ENCODE data around the gene MKKS. TPM values are rescaled to one million over a fixed set of nuclear protein-coding genes. Genes with fewer than 3 reads are reported as not detected.

Gene MKKS
- total RNA-seq, 1 donor from 2014 or later: 36.3 TPM

DNA sequence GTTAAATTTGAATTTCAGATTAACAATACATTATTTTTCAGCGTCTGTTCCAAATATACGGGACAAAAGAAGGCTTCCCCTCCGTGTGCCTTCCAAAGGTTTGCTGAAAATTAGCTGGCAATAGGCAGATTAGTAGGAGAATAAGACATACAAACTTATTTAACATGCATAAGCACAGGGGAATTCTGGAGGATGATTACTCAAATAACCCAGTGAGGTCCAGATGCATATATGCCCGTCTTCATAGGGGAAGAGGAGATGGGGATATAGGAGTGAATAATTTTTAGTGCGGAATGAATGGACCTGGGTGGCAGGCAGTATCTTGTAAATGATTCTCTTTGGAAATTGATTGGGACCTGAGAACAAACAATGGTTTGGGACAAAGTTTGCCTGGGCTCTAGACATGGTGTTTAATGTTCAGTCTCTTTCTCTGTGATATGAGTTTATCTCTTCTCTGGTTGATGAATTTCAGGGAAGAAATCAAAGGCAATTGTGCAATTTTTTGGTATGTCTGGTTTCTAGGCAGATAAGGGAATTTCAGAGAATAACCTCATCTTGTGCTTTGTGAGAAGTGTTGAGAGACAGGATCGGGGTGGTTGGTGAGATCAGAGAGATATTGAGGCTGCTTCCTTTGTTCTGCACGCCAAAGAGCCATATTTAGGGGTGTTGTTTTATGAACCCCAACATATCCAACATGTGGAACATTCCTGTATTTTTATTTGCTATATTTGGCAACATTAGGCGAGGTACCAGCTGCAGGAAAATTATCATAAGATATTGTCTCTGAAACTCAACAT lies 63.7 kb downstream of the MKKS start:
- Histone ChIP-seq H3K4me3 (no peak overlapping the region), H3F3A (ENCODE audit: low read depth) (no peaks in the 10 kb centered on the region), H2AFZ (replicated peaks) (no peak overlapping the region), H4K20me1 (ENCODE audit: low read depth) (no peaks in the 10 kb centered on the region), H3K4me2 (no peak overlapping the region), H3K9me3 (ENCODE audit: low read depth) (no peaks in the 10 kb centered on the region), H3K9ac (no peak overlapping the region), H3K27ac (no peak overlapping the region), H3K36me3 (no peaks in the 10 kb centered on the region), H3K4me1 (no peaks in the 10 kb centered on the region), H3K27me3 (no peaks in the 10 kb centered on the region), H3K79me2 (ENCODE audit: low read depth) (no peaks in the 10 kb centered on the region)
- H3K4me1 Mint-ChIP-seq: peaks cover 8% of the 10 kb centered on the region
- no peak for DNase-seq (ENCODE audit: low spot score)
- no peak overlapping the region for H3K27ac Mint-ChIP-seq
- TF ChIP-seq EZH2 (IDR thresholded peaks at IDR 0.05) (no peak), EZH2phosphoT487 (IDR thresholded peaks at IDR 0.05) (no peak)
- TF ChIP-seq, protein P1, sequence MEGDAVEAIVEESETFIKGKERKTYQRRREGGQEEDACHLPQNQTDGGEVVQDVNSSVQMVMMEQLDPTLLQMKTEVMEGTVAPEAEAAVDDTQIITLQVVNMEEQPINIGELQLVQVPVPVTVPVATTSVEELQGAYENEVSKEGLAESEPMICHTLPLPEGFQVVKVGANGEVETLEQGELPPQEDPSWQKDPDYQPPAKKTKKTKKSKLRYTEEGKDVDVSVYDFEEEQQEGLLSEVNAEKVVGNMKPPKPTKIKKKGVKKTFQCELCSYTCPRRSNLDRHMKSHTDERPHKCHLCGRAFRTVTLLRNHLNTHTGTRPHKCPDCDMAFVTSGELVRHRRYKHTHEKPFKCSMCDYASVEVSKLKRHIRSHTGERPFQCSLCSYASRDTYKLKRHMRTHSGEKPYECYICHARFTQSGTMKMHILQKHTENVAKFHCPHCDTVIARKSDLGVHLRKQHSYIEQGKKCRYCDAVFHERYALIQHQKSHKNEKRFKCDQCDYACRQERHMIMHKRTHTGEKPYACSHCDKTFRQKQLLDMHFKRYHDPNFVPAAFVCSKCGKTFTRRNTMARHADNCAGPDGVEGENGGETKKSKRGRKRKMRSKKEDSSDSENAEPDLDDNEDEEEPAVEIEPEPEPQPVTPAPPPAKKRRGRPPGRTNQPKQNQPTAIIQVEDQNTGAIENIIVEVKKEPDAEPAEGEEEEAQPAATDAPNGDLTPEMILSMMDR (IDR thresholded peaks at IDR 0.05): no peak
- H3K36me3 Mint-ChIP-seq: no peaks in the 10 kb centered on the region
- H3K9me3 Mint-ChIP-seq: peaks cover 3% of the 10 kb centered on the region
- H3K27me3 Mint-ChIP-seq (ENCODE audit: insufficient read depth, low read depth): peaks cover 4% of the 10 kb centered on the region
- no peak overlapping the region for H3K4me3 Mint-ChIP-seq

DNA sequence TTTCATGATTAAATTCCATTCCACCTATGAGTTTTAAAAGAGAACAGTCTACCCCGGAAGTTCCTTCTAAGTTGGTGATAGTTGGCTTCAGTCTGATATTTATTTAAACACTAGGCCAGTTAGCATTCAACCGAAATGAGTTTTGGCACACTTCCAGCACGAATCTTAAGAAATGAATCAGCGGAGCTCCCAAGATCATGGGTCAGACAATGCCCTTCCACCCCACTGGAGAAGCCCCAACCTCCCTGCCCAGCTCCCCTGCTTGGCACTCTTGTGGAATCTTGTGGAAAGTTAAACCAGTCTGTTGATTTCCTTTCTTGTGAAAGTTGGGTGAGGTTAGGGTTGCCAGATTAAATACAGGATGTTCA lies 64.3 kb downstream of the MKKS start:
- Mint-ChIP-seq H3K9me3 (peaks cover 3% of the 10 kb centered on the region), H3K27me3 (ENCODE audit: insufficient read depth, low read depth) (peaks cover 4% of the 10 kb centered on the region), H3K4me1 (peaks cover 8% of the 10 kb centered on the region), H3K27ac (no peak overlapping the region), H3K36me3 (no peaks in the 10 kb centered on the region), H3K4me3 (no peak overlapping the region)
- Histone ChIP-seq H3K9ac (no peak overlapping the region), H3K4me1 (no peaks in the 10 kb centered on the region), H3K27me3 (no peaks in the 10 kb centered on the region), H3K9me3 (ENCODE audit: low read depth) (no peaks in the 10 kb centered on the region), H3F3A (ENCODE audit: low read depth) (no peaks in the 10 kb centered on the region), H2AFZ (replicated peaks) (no peak overlapping the region), H3K4me2 (no peak overlapping the region), H3K79me2 (ENCODE audit: low read depth) (no peaks in the 10 kb centered on the region), H3K4me3 (no peak overlapping the region), H3K27ac (no peak overlapping the region), H4K20me1 (ENCODE audit: low read depth) (no peaks in the 10 kb centered on the region), H3K36me3 (no peaks in the 10 kb centered on the region)
- no peak for DNase-seq (ENCODE audit: low spot score)
- TF ChIP-seq EZH2 (IDR thresholded peaks at IDR 0.05): no peak
- TF ChIP-seq, protein P1 (IDR thresholded peaks at IDR 0.05): no peak
- no peak for TF ChIP-seq EZH2phosphoT487 (IDR thresholded peaks at IDR 0.05)

DNA sequence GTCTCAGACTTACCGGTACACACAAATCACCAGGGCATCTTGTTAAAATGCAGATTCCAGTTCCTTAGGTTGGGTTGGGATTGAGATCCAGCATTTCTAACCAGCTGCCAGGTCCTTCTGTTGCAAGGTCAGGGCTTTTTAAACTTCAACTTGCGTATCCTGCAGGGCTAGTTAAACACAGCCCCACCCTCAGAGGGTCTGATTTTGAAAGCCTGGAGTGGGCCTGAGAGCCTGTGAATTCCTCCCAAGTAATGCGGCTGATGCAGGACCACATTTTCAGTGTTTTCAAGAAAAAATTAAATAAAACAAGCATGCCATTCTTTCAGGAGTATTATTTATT lies 65.3 kb downstream of the MKKS start:
- Histone ChIP-seq H3K9me3 (ENCODE audit: low read depth) (no peaks in the 10 kb centered on the region), H3F3A (ENCODE audit: low read depth) (no peaks in the 10 kb centered on the region), H3K27ac (no peak overlapping the region), H4K20me1 (ENCODE audit: low read depth) (no peaks in the 10 kb centered on the region), H3K4me1 (no peaks in the 10 kb centered on the region), H2AFZ (replicated peaks) (no peak overlapping the region), H3K4me2 (no peak overlapping the region), H3K27me3 (no peaks in the 10 kb centered on the region), H3K4me3 (no peak overlapping the region), H3K36me3 (no peaks in the 10 kb centered on the region), H3K9ac (no peak overlapping the region), H3K79me2 (ENCODE audit: low read depth) (no peaks in the 10 kb centered on the region)
- H3K27ac Mint-ChIP-seq: no peak overlapping the region
- no peak overlapping the region for H3K4me3 Mint-ChIP-seq
- peaks cover 8% of the 10 kb centered on the region for H3K4me1 Mint-ChIP-seq
- no peak for TF ChIP-seq EZH2phosphoT487 (IDR thresholded peaks at IDR 0.05)
- TF ChIP-seq, protein P1 (IDR thresholded peaks at IDR 0.05): no peak
- no peak for TF ChIP-seq EZH2 (IDR thresholded peaks at IDR 0.05)
- peaks cover 4% of the 10 kb centered on the region for H3K27me3 Mint-ChIP-seq (ENCODE audit: insufficient read depth, low read depth)
- H3K36me3 Mint-ChIP-seq: no peaks in the 10 kb centered on the region
- no peak for DNase-seq (ENCODE audit: low spot score)
- peaks cover 3% of the 10 kb centered on the region for H3K9me3 Mint-ChIP-seq
